CD14-positive monocyte (primary cell): ENCODE measurements around the gene C5orf22. TPM values are rescaled to one million over a fixed set of nuclear protein-coding genes. Genes with fewer than 3 reads are reported as not detected.

Source experiments
- DNase-seq, 3 donors: peaks; one replicate each; pipeline ENCODE4 v3.0.0-alpha.2; 2011 to 2022
- H2AFZ ChIP-seq: 2 replicates; pipeline ENCODE4 v1.6.0; 2012; ENCODE audit warnings: mild to moderate bottlenecking, low read depth, low read length, inconsistent platforms; ENCODE audit not compliant: insufficient read depth, poor library complexity, severe bottlenecking
- H3K27ac ChIP-seq, 2 donors: 1 replicate in 1 of 2; 2 replicates in 1 of 2; pipeline ENCODE4 v1.5.1; 2012 to 2013; ENCODE audit warnings: low read length in 2 of 2, control low read depth in 1 of 2, inconsistent platforms in 1 of 2, low read depth in 1 of 2, mild to moderate bottlenecking in 1 of 2
- H3K27me3 ChIP-seq, 2 donors: one replicate each; pipeline versions ENCODE4 v1.6.0 to v1.6.1; 2011 to 2013; ENCODE audit warnings: low read length in 2 of 2; ENCODE audit not compliant: control insufficient read depth in 2 of 2, insufficient read depth in 2 of 2
- H3K36me3 ChIP-seq, 2 donors: replicated peaks in 1 of 2; 1 replicate in 1 of 2; 2 replicates in 1 of 2; pipeline versions ENCODE4 v1.5.1 to v1.6.1; 2012 to 2013; ENCODE audit warnings: low read length in 2 of 2, control low read depth in 1 of 2, inconsistent platforms in 1 of 2, mild to moderate bottlenecking in 1 of 2; ENCODE audit not compliant: insufficient read depth in 2 of 2, control insufficient read depth in 1 of 2
- H3K4me1 ChIP-seq, 2 donors: 1 replicate in 1 of 2; 2 replicates in 1 of 2; pipeline versions ENCODE4 v1.5.1 to v1.6.1; 2012 to 2013; ENCODE audit warnings: low read length in 2 of 2, control low read depth in 1 of 2, inconsistent platforms in 1 of 2, mild to moderate bottlenecking in 1 of 2, moderate library complexity in 1 of 2; ENCODE audit not compliant: insufficient read depth in 2 of 2, control insufficient read depth in 1 of 2
- H3K4me2 ChIP-seq: replicated peaks from 2 replicates; pipeline ENCODE3; 2012; ENCODE audit warnings: low read length, moderate library complexity, mild to moderate bottlenecking; ENCODE audit not compliant: poor library complexity, severe bottlenecking; ENCODE audit errors: extremely low read depth
- H3K4me3 ChIP-seq, 3 experiments: fragments of 200-600 bp in 1 of 3; sonication (generic) in 1 of 3; replicated peaks in 1 of 3; 1 replicate in 2 of 3; 2 replicates in 1 of 3; pipeline ENCODE4 v1.5.1; 2011 to 2013; ENCODE audit warnings: low read length in 3 of 3, mild to moderate bottlenecking in 3 of 3, control low read depth in 2 of 3, low read depth in 2 of 3, inconsistent platforms in 1 of 3, moderate library complexity in 1 of 3
- H3K79me2 ChIP-seq: 2 replicates; pipeline ENCODE4 v1.6.0; 2012; ENCODE audit warnings: mild to moderate bottlenecking, control low read depth, inconsistent platforms, low read length, moderate library complexity; ENCODE audit not compliant: insufficient read depth
- H3K9ac ChIP-seq: 2 replicates; pipeline ENCODE4 v1.6.0; 2017; ENCODE audit warnings: low read length, mild to moderate bottlenecking; ENCODE audit not compliant: insufficient read depth, poor library complexity, severe bottlenecking
- H3K9me3 ChIP-seq, 2 donors: replicated peaks in 1 of 2; 1 replicate in 1 of 2; 2 replicates in 1 of 2; pipeline versions ENCODE4 v1.5.1 to v1.6.1; 2012 to 2013; ENCODE audit warnings: low read length in 2 of 2, control low read depth in 1 of 2; ENCODE audit not compliant: control insufficient read depth in 1 of 2, insufficient read depth in 1 of 2
- H4K20me1 ChIP-seq: 2 replicates; pipeline ENCODE4 v1.6.0; 2012; ENCODE audit warnings: mild to moderate bottlenecking, low read length, control low read depth, moderate library complexity; ENCODE audit not compliant: insufficient read depth
- H3K27ac Mint-ChIP-seq, 7 donors: one replicate each; pipeline ENCODE4 v1.8.0; 2020; ENCODE audit warnings: mild to moderate bottlenecking in 7 of 7, mixed read lengths in 7 of 7, moderate library complexity in 6 of 7, inconsistent platforms in 2 of 7
- H3K27me3 Mint-ChIP-seq, 3 donors: one replicate each; pipeline ENCODE4 v1.8.0; 2021 to 2022; ENCODE audit warnings: low read depth in 3 of 3, mild to moderate bottlenecking in 3 of 3, mixed read lengths in 3 of 3, moderate library complexity in 3 of 3, inconsistent platforms in 1 of 3
- H3K36me3 Mint-ChIP-seq, 2 donors: one replicate each; pipeline ENCODE4 v1.8.0; 2020; ENCODE audit warnings: mixed read lengths in 2 of 2, inconsistent platforms in 1 of 2, mild to moderate bottlenecking in 1 of 2
- H3K4me1 Mint-ChIP-seq: one replicate; pipeline ENCODE4 v1.8.0; 2020; ENCODE audit warnings: mild to moderate bottlenecking, mixed read lengths
- H3K4me3 Mint-ChIP-seq, 2 donors: one replicate each; pipeline ENCODE4 v1.8.0; 2020; ENCODE audit warnings: mild to moderate bottlenecking in 2 of 2, mixed read lengths in 2 of 2, moderate library complexity in 1 of 2
- H3K9me3 Mint-ChIP-seq, 7 donors: one replicate each; pipeline ENCODE4 v1.8.0; 2020 to 2022; ENCODE audit warnings: mixed read lengths in 7 of 7, mild to moderate bottlenecking in 6 of 7, moderate library complexity in 6 of 7, inconsistent platforms in 2 of 7
- WGBS: methylation state at CpG from one replicate; pipeline ENCODE4 v1.1.5; 2013; ENCODE audit warnings: missing lambda C conversion rate; ENCODE audit not compliant: insufficient coverage; 5-methylcytosine and 5-hydroxymethylcytosine counted together
- intact Hi-C, 2 donors: fragments of 100-400 bp; cut with micrococcal nuclease; formaldehyde crosslinking; loops; one replicate each; pipeline versions ENCODE4 v1.15.0 to v1.15.1; 2023
- polyA plus RNA-seq, 3 donors: library from polyadenylated mRNA; depleted of rRNA in 1 of 3; unstranded in 2 of 3; stranded (reverse) in 1 of 3; fragments of 300-500 nt in 2 of 3; fragments of >200 nt in 1 of 3; fragmentation: Illumina TruSeq in 2 of 3; gene quantifications; 1 replicate in 2 of 3; 2 replicates in 1 of 3; pipeline ENCODE4 v1.2.3, GENCODE V29; 2012 to 2021
- TF ChIP-seq, protein P1 (sequence below): fragments of 200-600 bp; IDR thresholded peaks from one replicate; pipeline ENCODE4 v1.8.0; 2022; ENCODE audit warnings: antibody characterized with exemption, mild to moderate bottlenecking

The C5orf22 gene
- polyA plus RNA-seq, 3 donors, result 5.8 to 20.2 (median 19.9) TPM

DNA sequence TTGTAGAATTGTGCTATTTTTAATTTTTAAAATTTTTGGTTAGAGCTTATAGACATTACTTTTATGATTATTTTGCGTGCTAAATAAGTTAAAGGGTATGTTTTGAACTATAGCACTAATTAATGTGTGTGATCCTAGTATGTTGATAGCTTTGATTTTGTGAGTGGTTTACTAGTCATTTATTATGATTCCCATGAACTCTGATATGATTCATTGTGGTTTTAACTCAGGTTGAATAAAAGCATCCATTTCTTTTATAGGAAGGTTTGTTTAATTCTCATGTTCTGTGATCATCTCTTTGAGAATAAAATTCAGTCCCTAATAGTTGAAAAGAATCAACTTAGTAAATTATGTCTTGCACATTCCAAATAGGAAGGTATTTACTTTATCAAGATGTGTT, 22.5 kb downstream of the C5orf22 start:
- no peak overlapping the region for H3K4me3 ChIP-seq
- H3K36me3 Mint-ChIP-seq, result peaks cover 59 to 77% of the 10 kb centered on the region in 2 donors
- no peak overlapping the region for H2AFZ ChIP-seq
- H3K9me3 ChIP-seq, result no peaks in the 10 kb centered on the region
- intact Hi-C loops, result no loop called here
- H3K4me3 Mint-ChIP-seq, result no peak overlapping the region
- no peaks in the 10 kb centered on the region for H4K20me1 ChIP-seq
- no peak overlapping the region for H3K27ac ChIP-seq
- no peaks in the 10 kb centered on the region for H3K4me1 Mint-ChIP-seq
- H3K79me2 ChIP-seq, result no peaks in the 10 kb centered on the region
- WGBS, result no CpG with 5 or more reads among the region's 1 CpG
- no peaks in the 10 kb centered on the region for H3K27me3 ChIP-seq
- H3K9ac ChIP-seq, result no peak overlapping the region
- H3K4me1 ChIP-seq, result no peaks in the 10 kb centered on the region
- H3K36me3 ChIP-seq, result peaks cover 54 to 71% of the 10 kb centered on the region in 2 donors
- H3K27me3 Mint-ChIP-seq, result peaks cover 0 to 1% (median 0%) of the 10 kb centered on the region in 3 donors
- DNase-seq, result no peak
- TF ChIP-seq, protein P1, sequence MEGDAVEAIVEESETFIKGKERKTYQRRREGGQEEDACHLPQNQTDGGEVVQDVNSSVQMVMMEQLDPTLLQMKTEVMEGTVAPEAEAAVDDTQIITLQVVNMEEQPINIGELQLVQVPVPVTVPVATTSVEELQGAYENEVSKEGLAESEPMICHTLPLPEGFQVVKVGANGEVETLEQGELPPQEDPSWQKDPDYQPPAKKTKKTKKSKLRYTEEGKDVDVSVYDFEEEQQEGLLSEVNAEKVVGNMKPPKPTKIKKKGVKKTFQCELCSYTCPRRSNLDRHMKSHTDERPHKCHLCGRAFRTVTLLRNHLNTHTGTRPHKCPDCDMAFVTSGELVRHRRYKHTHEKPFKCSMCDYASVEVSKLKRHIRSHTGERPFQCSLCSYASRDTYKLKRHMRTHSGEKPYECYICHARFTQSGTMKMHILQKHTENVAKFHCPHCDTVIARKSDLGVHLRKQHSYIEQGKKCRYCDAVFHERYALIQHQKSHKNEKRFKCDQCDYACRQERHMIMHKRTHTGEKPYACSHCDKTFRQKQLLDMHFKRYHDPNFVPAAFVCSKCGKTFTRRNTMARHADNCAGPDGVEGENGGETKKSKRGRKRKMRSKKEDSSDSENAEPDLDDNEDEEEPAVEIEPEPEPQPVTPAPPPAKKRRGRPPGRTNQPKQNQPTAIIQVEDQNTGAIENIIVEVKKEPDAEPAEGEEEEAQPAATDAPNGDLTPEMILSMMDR, result no peak
- peaks cover 0 to 3% (median 0%) of the 10 kb centered on the region in 7 donors for H3K9me3 Mint-ChIP-seq
- H3K27ac Mint-ChIP-seq, result no peak overlapping the region
- H3K4me2 ChIP-seq, result no peak overlapping the region

DNA sequence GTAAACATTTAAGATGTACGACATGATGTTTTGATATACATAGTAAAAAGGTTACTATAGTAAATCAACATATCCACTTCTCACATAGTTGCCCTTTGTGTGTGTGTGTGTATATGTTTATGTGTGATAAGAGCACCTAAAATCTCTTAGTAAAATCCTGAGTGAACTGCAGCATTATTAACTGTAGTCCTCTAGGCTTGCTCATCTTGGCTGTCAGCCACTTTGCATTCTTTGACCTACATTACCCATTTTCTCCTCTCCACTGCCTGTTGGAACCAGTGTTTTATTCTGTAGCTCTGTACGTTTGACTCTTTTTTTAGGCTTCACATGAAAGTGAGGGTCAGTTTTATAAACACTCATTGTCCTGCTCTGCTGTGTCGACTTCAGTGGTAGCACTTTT, 24.4 kb downstream of the C5orf22 start:
- peaks cover 46 to 65% of the 10 kb centered on the region in 2 donors for H3K36me3 Mint-ChIP-seq
- H3K79me2 ChIP-seq, result no peaks in the 10 kb centered on the region
- peaks cover 49 to 59% of the 10 kb centered on the region in 2 donors for H3K36me3 ChIP-seq
- H3K4me1 Mint-ChIP-seq, result no peaks in the 10 kb centered on the region
- H3K4me3 Mint-ChIP-seq, result no peak overlapping the region
- no peak for DNase-seq
- no peaks in the 10 kb centered on the region for H3K27me3 ChIP-seq
- H3K9me3 Mint-ChIP-seq, result peaks cover 0 to 3% (median 0%) of the 10 kb centered on the region in 7 donors
- TF ChIP-seq, protein P1, result no peak
- no peaks in the 10 kb centered on the region for H4K20me1 ChIP-seq
- no peak overlapping the region for H3K4me3 ChIP-seq
- no peak overlapping the region for H3K27ac ChIP-seq
- intact Hi-C loops, result no loop called here
- H3K27me3 Mint-ChIP-seq, result peaks cover 0 to 1% (median 0%) of the 10 kb centered on the region in 3 donors
- 100% methylated on average over 2 of the region's 3 CpGs for WGBS
- no peaks in the 10 kb centered on the region for H3K4me1 ChIP-seq
- H3K4me2 ChIP-seq, result no peak overlapping the region
- H3K27ac Mint-ChIP-seq, result no peak overlapping the region
- H3K9me3 ChIP-seq, result no peaks in the 10 kb centered on the region
- H2AFZ ChIP-seq, result no peak overlapping the region
- H3K9ac ChIP-seq, result no peak overlapping the region
